Measurements from ENCODE around the gene WDR1.

Gene WDR1

GRCh38 chr4:10046471-10046870 is 70.1 kb downstream of the WDR1 start:
- Histone ChIP-seq H3K9ac (ENCODE audit: low read length) (no peak overlapping the region), H3K4me3 (ENCODE audit: low read depth, low read length, poor library complexity, severe bottlenecking) (no peak overlapping the region), H3K27me3 (ENCODE audit: insufficient read depth, low read length) (no peaks in the 10 kb centered on the region), H3K9me2 (ENCODE audit: low read depth, low read length) (no peaks in the 10 kb centered on the region), H3K27ac (ENCODE audit: low read depth, low read length, poor library complexity, severe bottlenecking) (no peak overlapping the region), H3K9me3 (ENCODE audit: low read length) (no peaks in the 10 kb centered on the region), H3K4me1 (ENCODE audit: insufficient read depth, low read length, severe bottlenecking) (no peaks in the 10 kb centered on the region), H2AFZ (ENCODE audit: low read length) (no peak overlapping the region), H3F3A (ENCODE audit: insufficient read depth, low read length) (no peaks in the 10 kb centered on the region), H3K4me2 (ENCODE audit: low read length) (no peak overlapping the region), H3K36me3 (ENCODE audit: insufficient read depth, low read length) (no peaks in the 10 kb centered on the region), H3K79me2 (ENCODE audit: insufficient read depth, low read length) (no peaks in the 10 kb centered on the region), H4K20me1 (ENCODE audit: insufficient read depth, low read length) (no peaks in the 10 kb centered on the region)
- TF ChIP-seq EZH2 (IDR thresholded peaks at IDR 0.05; ENCODE audit: borderline replicate concordance, low read length) (no peak), CTCF (IDR thresholded peaks at IDR 0.05; ENCODE audit: low read length) (no peak)

- H3K9me2 ChIP-seq (ENCODE audit: low read depth, low read length) = no peaks in the 10 kb centered on the region
- H3K9ac ChIP-seq (ENCODE audit: low read length) = no peak overlapping the region
- no peaks in the 10 kb centered on the region for H3K27me3 ChIP-seq (ENCODE audit: insufficient read depth, low read length)
- no peak overlapping the region for H3K4me2 ChIP-seq (ENCODE audit: low read length)
- no peaks in the 10 kb centered on the region for H3K4me1 ChIP-seq (ENCODE audit: insufficient read depth, low read length, severe bottlenecking)
- no peaks in the 10 kb centered on the region for H3K79me2 ChIP-seq (ENCODE audit: insufficient read depth, low read length)
- H3K36me3 ChIP-seq (ENCODE audit: insufficient read depth, low read length) = no peaks in the 10 kb centered on the region
- no peak overlapping the region for H3K27ac ChIP-seq (ENCODE audit: low read depth, low read length, poor library complexity, severe bottlenecking)
- no peak overlapping the region for H2AFZ ChIP-seq (ENCODE audit: low read length)
- H3K9me3 ChIP-seq (ENCODE audit: low read length) = no peaks in the 10 kb centered on the region
- H3K4me3 ChIP-seq (ENCODE audit: low read depth, low read length, poor library complexity, severe bottlenecking) = no peak overlapping the region
- no peak for TF ChIP-seq CTCF (IDR thresholded peaks at IDR 0.05; ENCODE audit: low read length)
- no peaks in the 10 kb centered on the region for H3F3A ChIP-seq (ENCODE audit: insufficient read depth, low read length)
- no peaks in the 10 kb centered on the region for H4K20me1 ChIP-seq (ENCODE audit: insufficient read depth, low read length)
Observed at GRCh38 chr4:10045481-10045880, 71.1 kb downstream of the WDR1 start.

- H3K9me3 ChIP-seq (ENCODE audit: low read length) = no peaks in the 10 kb centered on the region
- H3K4me1 ChIP-seq (ENCODE audit: insufficient read depth, low read length, severe bottlenecking) = no peaks in the 10 kb centered on the region
- H3K27ac ChIP-seq (ENCODE audit: low read depth, low read length, poor library complexity, severe bottlenecking) = no peak overlapping the region
- no peak overlapping the region for H3K9ac ChIP-seq (ENCODE audit: low read length)
- no peaks in the 10 kb centered on the region for H3K36me3 ChIP-seq (ENCODE audit: insufficient read depth, low read length)
- H3K27me3 ChIP-seq (ENCODE audit: insufficient read depth, low read length) = no peaks in the 10 kb centered on the region
- no peak overlapping the region for H3K4me3 ChIP-seq (ENCODE audit: low read depth, low read length, poor library complexity, severe bottlenecking)
- H3K4me2 ChIP-seq (ENCODE audit: low read length) = no peak overlapping the region
- TF ChIP-seq CTCF (IDR thresholded peaks at IDR 0.05; ENCODE audit: low read length) = no peak
- no peaks in the 10 kb centered on the region for H3K79me2 ChIP-seq (ENCODE audit: insufficient read depth, low read length)
- no peak overlapping the region for H2AFZ ChIP-seq (ENCODE audit: low read length)
- no peaks in the 10 kb centered on the region for H3F3A ChIP-seq (ENCODE audit: insufficient read depth, low read length)
- H4K20me1 ChIP-seq (ENCODE audit: insufficient read depth, low read length) = no peaks in the 10 kb centered on the region
- no peaks in the 10 kb centered on the region for H3K9me2 ChIP-seq (ENCODE audit: low read depth, low read length)
Observed at GRCh38 chr4:10041036-10041435, 75.6 kb downstream of the WDR1 start.

Data from OCI-LY1 (cell line).